Endothelial cell of umbilical vein (primary cell): Measurements from ENCODE around the gene RANBP17. TPM values are rescaled to one million over a fixed set of nuclear protein-coding genes. Genes with fewer than 3 reads are reported as not detected.

Source experiments
- BruUV-seq: library from RNA; stranded (reverse); fragments of 400-500 nt; replicated peaks from 2 replicates; lab custom pipeline; 2021; lab: Mats Ljungman, UMichigan
- CTCF ChIA-PET: fragments of 300-600, 350-600 bp; sonication (Branson Sonifier 250); formaldehyde crosslinking; loops from one replicate; lab custom pipeline; 2021; ENCODE audit warnings: antibody characterized with exemption, inconsistent platforms; lab: Charles Lee
- POLR2A ChIA-PET: fragments of 300-600, 350-600 bp; sonication (Branson Sonifier 250); formaldehyde crosslinking; loops from one replicate; lab custom pipeline; 2021; ENCODE audit warnings: antibody characterized with exemption, inconsistent platforms; lab: Charles Lee
- DNase-seq: peaks from one replicate; pipeline ENCODE4 v3.0.0-alpha.2; 2011; ENCODE audit warnings: low read depth, low spot score
- FAIRE-seq: peaks from 2 replicates; lab custom pipeline; 2011; peaks lifted over from hg19 to GRCh38; lab: Jason Lieb, UNC
- H2AFZ ChIP-seq: 2 replicates; pipeline ENCODE4 v1.6.0; 2012; ENCODE audit warnings: low read depth, low read length, control low read depth, inconsistent platforms
- H3K27ac ChIP-seq: 2 replicates; pipeline ENCODE4 v1.5.1; 2011; ENCODE audit warnings: low read depth, mild to moderate bottlenecking, control low read depth, low read length, moderate library complexity; ENCODE audit not compliant: insufficient read depth
- H3K27me3 ChIP-seq, 2 experiments: 2 replicates each; pipeline versions ENCODE4 v1.6.0 to v1.6.1; 2011; ENCODE audit warnings: low read length in 2 of 2, mixed read lengths in 1 of 2; ENCODE audit not compliant: control insufficient read depth in 2 of 2, insufficient read depth in 2 of 2
- H3K36me3 ChIP-seq, 2 experiments: 2 replicates in 1 of 2; 3 replicates in 1 of 2; pipeline ENCODE4 v1.5.1; 2011; ENCODE audit warnings: low read length in 2 of 2, mild to moderate bottlenecking in 1 of 2, moderate library complexity in 1 of 2; ENCODE audit not compliant: control insufficient read depth in 2 of 2, insufficient read depth in 2 of 2; ENCODE audit errors: extremely low read depth in 1 of 2
- H3K4me1 ChIP-seq: 3 replicates; pipeline ENCODE4 v1.5.1; 2011; ENCODE audit warnings: mild to moderate bottlenecking, low read length; ENCODE audit not compliant: control insufficient read depth, insufficient read depth; ENCODE audit errors: extremely low read depth
- H3K4me2 ChIP-seq: 2 replicates; pipeline ENCODE4 v1.6.1; 2011; ENCODE audit warnings: low read length, control low read depth, mixed read lengths; ENCODE audit not compliant: insufficient read depth
- H3K4me3 ChIP-seq, 3 experiments: fragments of 200-600 bp in 1 of 3; sonication (generic), shearing (Covaris generic) in 1 of 3; replicated peaks in 1 of 3; 2 replicates each; pipeline ENCODE4 v1.5.1; 2011 to 2016; ENCODE audit warnings: control low read depth in 3 of 3, low read length in 3 of 3, mild to moderate bottlenecking in 2 of 3, inconsistent platforms in 1 of 3, low read depth in 1 of 3, moderate library complexity in 1 of 3; ENCODE audit not compliant: insufficient read depth in 1 of 3
- H3K79me2 ChIP-seq: 2 replicates; pipeline ENCODE4 v1.6.0; 2012; ENCODE audit warnings: low read length, inconsistent platforms; ENCODE audit not compliant: control insufficient read depth, insufficient read depth
- H3K9ac ChIP-seq: replicated peaks from 2 replicates; pipeline ENCODE3; 2011; ENCODE audit warnings: low read length, control low read depth; ENCODE audit not compliant: insufficient read depth; ENCODE audit errors: extremely low read depth
- H3K9me1 ChIP-seq: replicated peaks from 3 replicates; pipeline ENCODE4 v1.6.0; 2011; ENCODE audit warnings: mild to moderate bottlenecking, low read length; ENCODE audit not compliant: control insufficient read depth, insufficient read depth; ENCODE audit errors: extremely low read depth
- H3K9me3 ChIP-seq: replicated peaks from 2 replicates; pipeline ENCODE4 v1.5.1; 2012; ENCODE audit warnings: low read length, inconsistent platforms; ENCODE audit not compliant: control insufficient read depth, insufficient read depth
- H4K20me1 ChIP-seq: replicated peaks from 2 replicates; pipeline ENCODE3; 2011; ENCODE audit warnings: mild to moderate bottlenecking, low read length; ENCODE audit not compliant: control insufficient read depth, insufficient read depth; ENCODE audit errors: extremely low read depth
- EZH2 ChIP-seq: IDR thresholded peaks from 2 replicates; pipeline ENCODE4 v1.6.1; 2012; ENCODE audit warnings: borderline replicate concordance, low read depth, mild to moderate bottlenecking, moderate library complexity, low read length, inconsistent platforms; ENCODE audit not compliant: severe bottlenecking
- FOS ChIP-seq: IDR thresholded peaks from 2 replicates; pipeline ENCODE4 v1.6.1; 2011; ENCODE audit warnings: mild to moderate bottlenecking, low read length, moderate library complexity, borderline replicate concordance; ENCODE audit not compliant: insufficient read depth
- GATA2 ChIP-seq: IDR thresholded peaks from 2 replicates; pipeline ENCODE4 v1.7.0; 2011; ENCODE audit warnings: low read depth, mild to moderate bottlenecking, moderate library complexity, mixed read lengths, low read length; ENCODE audit not compliant: insufficient read length, insufficient read depth
- JUN ChIP-seq: IDR thresholded peaks from 2 replicates; pipeline ENCODE4 v1.6.1; 2011; ENCODE audit warnings: borderline replicate concordance, low read depth; ENCODE audit not compliant: insufficient read length, insufficient read depth
- MYC ChIP-seq: IDR thresholded peaks from one replicate; pipeline ENCODE4 v1.6.1; 2011; ENCODE audit warnings: mild to moderate bottlenecking, low read depth, low read length
- POLR2A ChIP-seq: IDR thresholded peaks from 2 replicates; pipeline ENCODE4 v1.6.1; 2012; ENCODE audit warnings: low read depth, mild to moderate bottlenecking, control low read depth, low read length
- POLR2AphosphoS5 ChIP-seq: IDR thresholded peaks from 2 replicates; pipeline ENCODE4 v1.6.1; 2012; ENCODE audit warnings: low read depth, mild to moderate bottlenecking, control low read depth, low read length, moderate library complexity; ENCODE audit not compliant: insufficient read depth
- dilution Hi-C: fragments of 300-500 bp; cut with MboI; formaldehyde crosslinking; loops from one replicate; pipeline ENCODE4 v1.15.0; 2019; ENCODE audit warnings: low sequenced_read_pairs; ENCODE audit not compliant: extremely low pct_ligation_motif_present
- intact Hi-C: fragments of 100-400 bp; cut with micrococcal nuclease; formaldehyde crosslinking; loops from one replicate; pipeline ENCODE4 v1.10.0; 2022
- polyA plus RNA-seq, 4 experiments: library from polyadenylated mRNA; depleted of rRNA in 3 of 4; stranded (reverse) in 3 of 4; unstranded in 1 of 4; fragments of >200 nt; gene quantifications; 2 replicates each; pipeline versions ENCODE4 v1.2.1 to v1.2.3, GENCODE V29; 2011 to 2012; ENCODE audit warnings: missing spikeins in 1 of 4
- total RNA-seq: library from RNA; stranded (reverse); gene quantifications from 2 replicates; pipeline ENCODE4 v1.2.3, GENCODE V29; 2021
- TF ChIP-seq, protein P1 (sequence below): IDR thresholded peaks from 2 replicates; pipeline ENCODE4 v1.6.1; 2011; ENCODE audit not compliant: insufficient read depth, insufficient read length
- TF ChIP-seq, protein P2 (sequence below), 2 donors: IDR thresholded peaks; 1 replicate in 1 of 2; 2 replicates in 1 of 2; pipeline ENCODE4 v1.5.1; 2011; ENCODE audit warnings: low read length in 2 of 2, mild to moderate bottlenecking in 2 of 2, moderate library complexity in 2 of 2, control low read depth in 1 of 2, inconsistent platforms in 1 of 2, low read depth in 1 of 2; ENCODE audit not compliant: insufficient read depth in 1 of 2; ENCODE audit errors: extremely low read depth in 1 of 2

RANBP17 gene
- total and polyA plus RNA-seq, 2 donors (not counting 3 experiments of a cell fraction or from before 2014, with no cell fraction given): 5.6 to 13.6 TPM

DNA sequence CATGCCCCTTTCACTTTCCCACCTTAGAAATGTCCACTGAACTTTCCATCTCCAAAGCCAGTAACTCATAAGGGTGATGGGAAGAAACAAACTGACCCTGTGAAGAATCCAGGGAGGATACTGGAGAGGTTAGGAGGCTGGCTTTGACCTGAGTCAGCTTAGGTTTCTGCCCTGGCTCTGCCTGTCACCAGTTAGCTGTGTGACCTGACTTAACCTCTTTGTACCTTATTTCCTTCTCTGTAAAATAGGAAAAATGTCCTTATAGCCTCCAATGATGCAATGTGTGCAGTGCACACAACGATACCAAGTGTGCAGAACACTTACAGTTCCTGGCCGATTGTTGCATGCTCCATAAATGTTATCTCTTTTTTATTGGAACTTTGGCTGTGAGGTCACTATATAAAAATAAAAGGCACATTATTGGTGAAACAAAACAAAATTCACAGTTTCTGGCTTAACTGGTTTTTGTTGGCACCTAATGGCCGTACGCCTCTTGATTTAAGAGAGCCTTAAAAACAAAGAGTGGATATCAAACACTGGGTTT, 40.5 kb upstream of the RANBP17 start:
- DNase-seq (no peak), FAIRE-seq (no peak)
- no peaks in the 10 kb centered on the region for H3K9me1 ChIP-seq
- intact Hi-C loops: no loop called here
- ChIA-PET CTCF (no interaction called here), POLR2A (no interaction called here)
- H3K79me2 ChIP-seq: no peaks in the 10 kb centered on the region
- no peak overlapping the region for H3K27ac ChIP-seq
- no peaks in the 10 kb centered on the region for H3K36me3 ChIP-seq
- no TSS peak for BruUV-seq
- H3K9ac ChIP-seq: no peak overlapping the region
- dilution Hi-C loops: no loop called here
- H4K20me1 ChIP-seq: no peaks in the 10 kb centered on the region
- no peak overlapping the region for H2AFZ ChIP-seq
- no peaks in the 10 kb centered on the region for H3K4me1 ChIP-seq
- peaks cover 0 to 3% of the 10 kb centered on the region in 2 experiments for H3K27me3 ChIP-seq
- H3K4me2 ChIP-seq: no peak overlapping the region
- H3K9me3 ChIP-seq: no peaks in the 10 kb centered on the region
- H3K4me3 ChIP-seq: no peak overlapping the region
- TF ChIP-seq, protein P1, sequence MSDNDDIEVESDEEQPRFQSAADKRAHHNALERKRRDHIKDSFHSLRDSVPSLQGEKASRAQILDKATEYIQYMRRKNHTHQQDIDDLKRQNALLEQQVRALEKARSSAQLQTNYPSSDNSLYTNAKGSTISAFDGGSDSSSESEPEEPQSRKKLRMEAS: no peak
- no peak for TF ChIP-seq GATA2
- TF ChIP-seq, protein P2, sequence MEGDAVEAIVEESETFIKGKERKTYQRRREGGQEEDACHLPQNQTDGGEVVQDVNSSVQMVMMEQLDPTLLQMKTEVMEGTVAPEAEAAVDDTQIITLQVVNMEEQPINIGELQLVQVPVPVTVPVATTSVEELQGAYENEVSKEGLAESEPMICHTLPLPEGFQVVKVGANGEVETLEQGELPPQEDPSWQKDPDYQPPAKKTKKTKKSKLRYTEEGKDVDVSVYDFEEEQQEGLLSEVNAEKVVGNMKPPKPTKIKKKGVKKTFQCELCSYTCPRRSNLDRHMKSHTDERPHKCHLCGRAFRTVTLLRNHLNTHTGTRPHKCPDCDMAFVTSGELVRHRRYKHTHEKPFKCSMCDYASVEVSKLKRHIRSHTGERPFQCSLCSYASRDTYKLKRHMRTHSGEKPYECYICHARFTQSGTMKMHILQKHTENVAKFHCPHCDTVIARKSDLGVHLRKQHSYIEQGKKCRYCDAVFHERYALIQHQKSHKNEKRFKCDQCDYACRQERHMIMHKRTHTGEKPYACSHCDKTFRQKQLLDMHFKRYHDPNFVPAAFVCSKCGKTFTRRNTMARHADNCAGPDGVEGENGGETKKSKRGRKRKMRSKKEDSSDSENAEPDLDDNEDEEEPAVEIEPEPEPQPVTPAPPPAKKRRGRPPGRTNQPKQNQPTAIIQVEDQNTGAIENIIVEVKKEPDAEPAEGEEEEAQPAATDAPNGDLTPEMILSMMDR (IDR thresholded peaks at IDR 0.05; ENCODE audit: extremely low read depth in 1 of 2, insufficient read depth in 1 of 2, low read depth in 1 of 2, low read length in 2 of 2): no peak
- TF ChIP-seq MYC: no peak
- no peak for TF ChIP-seq POLR2A
- no peak for TF ChIP-seq EZH2
- TF ChIP-seq JUN: no peak
- TF ChIP-seq FOS: no peak
- no peak for TF ChIP-seq POLR2AphosphoS5
